NT2/D1 (cell line): ENCODE measurements around the gene PLPPR4.

Source experiments
- SUZ12 ChIP-seq: IDR thresholded peaks from 2 replicates; pipeline ENCODE4 v1.6.1; 2011; ENCODE audit not compliant: insufficient read length, insufficient read depth; ENCODE audit errors: extremely low read depth
- YY1 ChIP-seq: IDR thresholded peaks from 2 replicates; pipeline ENCODE4 v1.6.1; 2011; ENCODE audit not compliant: insufficient read length, insufficient read depth

GRCh38 chr1:99246152-99246551 is 18.1 kb upstream of the PLPPR4 start:
- TF ChIP-seq YY1 (no peak), SUZ12 (no peak)
